K562 (cell line): Measurements from ENCODE around the gene NSUN2. TPM values are rescaled to one million over a fixed set of nuclear protein-coding genes. Genes with fewer than 3 reads are reported as not detected.
A peak's percentile ranks its signal among the peaks of the same experiment; 100 is the strongest.

Experiments used
- ATAC-seq: fragments of 200-7000 bp; cut with Tn5 transposase; 3 replicates; pipeline ENCODE4 v1.9.1; 2020; ENCODE audit warnings: moderate library complexity
- BruUV-seq: library from RNA; stranded (reverse); fragments of 400-500 nt; replicated peaks from 2 replicates; lab custom pipeline; 2021; lab: Mats Ljungman, UMichigan
- CTCF ChIA-PET: fragments of 300-600 bp; formaldehyde crosslinking; extraction: SDS; loops from one replicate; lab custom pipeline; 2021; ENCODE audit warnings: low intra/inter-chr PET ratio; lab: Yijun Ruan, JAX
- POLR2A ChIA-PET: fragments of 300-600, 350-650 bp; sonication (Branson Sonifier 250); formaldehyde crosslinking; extraction: SDS; loops from one replicate; lab custom pipeline; 2021; ENCODE audit warnings: antibody characterized with exemption, inconsistent platforms; lab: Yijun Ruan, JAX
- DNase-seq, 4 experiments: peaks; one replicate each; pipeline versions ENCODE4 v3.0.0 to v3.0.0-alpha.2; 2011 to 2018; ENCODE audit warnings: low spot score in 3 of 4, mixed read lengths in 3 of 4; ENCODE audit errors: extremely low read depth in 1 of 4
- FAIRE-seq: peaks from 2 replicates; lab custom pipeline; 2011; peaks lifted over from hg19 to GRCh38; lab: Jason Lieb, UNC
- H2AFZ ChIP-seq: 2 replicates; pipeline ENCODE4 v1.6.0; 2011; ENCODE audit warnings: low read depth, low read length, control low read depth, inconsistent platforms
- H3K27ac ChIP-seq: fragments of 200-600 bp; 3 replicates; pipeline ENCODE4 v1.8.0; 2011; ENCODE audit warnings: low read depth, mild to moderate bottlenecking, control low read depth, inconsistent platforms, low read length, moderate library complexity, mixed read lengths; ENCODE audit errors: extremely low read depth
- H3K27me3 ChIP-seq, 2 experiments: fragments of 300-600 bp in 1 of 2; 2 replicates in 1 of 2; 3 replicates in 1 of 2; pipeline versions ENCODE4 v1.6.0 to v1.8.0; 2011; ENCODE audit warnings: inconsistent platforms in 2 of 2, low read length in 2 of 2, mild to moderate bottlenecking in 1 of 2, mixed read lengths in 1 of 2, moderate library complexity in 1 of 2; ENCODE audit not compliant: control insufficient read depth in 2 of 2, insufficient read depth in 2 of 2
- H3K36me3 ChIP-seq: fragments of 300-600 bp; 3 replicates; pipeline ENCODE4 v1.8.0; 2011; ENCODE audit warnings: mild to moderate bottlenecking, low read length, inconsistent platforms; ENCODE audit not compliant: control insufficient read depth, insufficient read depth
- H3K4me1 ChIP-seq, 2 experiments: fragments of 200-600 bp in 1 of 2; replicated peaks in 1 of 2; 2 replicates in 1 of 2; 3 replicates in 1 of 2; pipeline versions ENCODE4 v1.5.1 to v1.8.0; 2011; ENCODE audit warnings: inconsistent platforms in 2 of 2, low read length in 2 of 2, mild to moderate bottlenecking in 1 of 2, mixed read lengths in 1 of 2, moderate library complexity in 1 of 2; ENCODE audit not compliant: control insufficient read depth in 2 of 2, insufficient read depth in 2 of 2
- H3K4me2 ChIP-seq: 2 replicates; pipeline ENCODE4 v1.6.1; 2011; ENCODE audit warnings: low read length, control low read depth, inconsistent platforms, mixed read lengths; ENCODE audit not compliant: insufficient read depth
- H3K4me3 ChIP-seq: fragments of 200-600 bp; sonication (generic), shearing (Covaris generic); 2 replicates; pipeline ENCODE4 v1.5.1; 2016; ENCODE audit warnings: control low read depth, inconsistent platforms
- H3K79me2 ChIP-seq: fragments of 200-600 bp; 3 replicates; pipeline ENCODE4 v1.8.0; 2011; ENCODE audit warnings: low read length, inconsistent platforms; ENCODE audit not compliant: control insufficient read depth, insufficient read depth
- H3K9ac ChIP-seq, 2 experiments: 2 replicates each; pipeline versions ENCODE4 v1.6.0 to v1.6.1; 2011; ENCODE audit warnings: low read depth in 2 of 2, low read length in 2 of 2, control low read depth in 1 of 2, inconsistent platforms in 1 of 2, mild to moderate bottlenecking in 1 of 2, mixed read lengths in 1 of 2; ENCODE audit not compliant: insufficient read depth in 1 of 2
- H3K9me1 ChIP-seq: one replicate; pipeline ENCODE4 v1.6.0; 2011; ENCODE audit warnings: inconsistent platforms, mild to moderate bottlenecking, low read length, moderate library complexity; ENCODE audit not compliant: control insufficient read depth, insufficient read depth
- H3K9me3 ChIP-seq: replicated peaks from 2 replicates; pipeline ENCODE4 v1.5.1; 2011; ENCODE audit warnings: low read depth, low read length, inconsistent platforms; ENCODE audit not compliant: control insufficient read depth, insufficient read depth
- H4K20me1 ChIP-seq: replicated peaks from 2 replicates; pipeline ENCODE4 v1.6.1; 2011; ENCODE audit warnings: low read length, inconsistent platforms, mixed read lengths; ENCODE audit not compliant: control insufficient read depth, insufficient read depth
- EHMT2 ChIP-seq: fragments of 450-650 bp; IDR thresholded peaks from 2 replicates; pipeline ENCODE4 v1.6.1; 2018; ENCODE audit warnings: antibody characterized with exemption
- FOXK2 ChIP-seq, 2 experiments: fragments of 450-650 bp; IDR thresholded peaks in 1 of 2; conservative IDR thresholded peaks in 1 of 2; 2 replicates each; pipeline ENCODE4 v1.6.1; 2016; ENCODE audit warnings: low read depth in 2 of 2, mild to moderate bottlenecking in 1 of 2
- HEY1 ChIP-seq: fragments of 250-450 bp; sonication (Bioruptor Pico); IDR thresholded peaks from 2 replicates; pipeline ENCODE4 v1.5.0; 2020; ENCODE audit warnings: mild to moderate bottlenecking, moderate library complexity, borderline replicate concordance
- NFRKB ChIP-seq: fragments of 450-650 bp; IDR thresholded peaks from 2 replicates; pipeline ENCODE4 v1.6.1; 2016; ENCODE audit warnings: low read depth
- NONO ChIP-seq, 2 experiments: fragments of 200-400 bp in 1 of 2; fragments of 450-650 bp in 1 of 2; formaldehyde crosslinking in 1 of 2; IDR thresholded peaks; 2 replicates each; pipeline ENCODE4 v1.6.1; 2017; ENCODE audit warnings: low read depth in 2 of 2, mild to moderate bottlenecking in 2 of 2, moderate library complexity in 2 of 2, low read length in 1 of 2
- PRMT5 ChIP-seq: sonication (generic); formaldehyde crosslinking; IDR thresholded peaks from 2 replicates; pipeline ENCODE4 v1.5.0; 2020; ENCODE audit warnings: missing genetic modification reagents
- RAD21 ChIP-seq, 2 experiments: fragments of 250-450 bp in 1 of 2; fragments of 450-650 bp in 1 of 2; sonication (Bioruptor Pico) in 1 of 2; formaldehyde crosslinking in 1 of 2; IDR thresholded peaks in 1 of 2; conservative IDR thresholded peaks in 1 of 2; 2 replicates each; pipeline versions ENCODE4 v1.4.0 to v1.8.0; 2020 to 2022; ENCODE audit warnings: mild to moderate bottlenecking in 2 of 2, moderate library complexity in 1 of 2
- TGIF2 ChIP-seq: sonication (generic); formaldehyde crosslinking; IDR thresholded peaks from 2 replicates; pipeline ENCODE4 v1.8.1; 2022; ENCODE audit warnings: mild to moderate bottlenecking, missing genetic modification reagents, moderate library complexity
- YY1 ChIP-seq, 3 experiments: IDR thresholded peaks; 2 replicates each; pipeline ENCODE4 v1.6.1; 2011; ENCODE audit warnings: low read length in 2 of 3, mild to moderate bottlenecking in 2 of 3, moderate library complexity in 2 of 3, borderline replicate concordance in 1 of 3, control low read depth in 1 of 3, low read depth in 1 of 3; ENCODE audit not compliant: insufficient read depth in 3 of 3, insufficient replicate concordance in 2 of 3, control insufficient read depth in 1 of 3, insufficient read length in 1 of 3; ENCODE audit errors: extremely low read depth in 1 of 3
- ZNF316 ChIP-seq: fragments of 450-650 bp; IDR thresholded peaks from 2 replicates; pipeline ENCODE4 v1.6.1; 2016
- ZNF699 ChIP-seq: fragments of 250-450 bp; sonication (Bioruptor Pico); IDR thresholded peaks from 2 replicates; pipeline ENCODE4 v1.8.0; 2021; ENCODE audit warnings: mild to moderate bottlenecking, moderate library complexity; ENCODE audit not compliant: insufficient replicate concordance
- WGBS: fragments of 100-300 bp; shearing (Covaris generic); methylation state at CpG from one replicate; pipeline ENCODE4 v1.1.6; 2016; ENCODE audit warnings: low coverage, mixed read lengths; ENCODE audit not compliant: insufficient coverage; ENCODE audit errors: missing lambda C conversion rate; 5-methylcytosine and 5-hydroxymethylcytosine counted together
- in situ Hi-C: fragments of 300-500 bp; cut with MboI; formaldehyde crosslinking; loops from 4 replicates; pipeline ENCODE4 v1.15.0; 2018; ENCODE audit warnings: inconsistent platforms, mixed read lengths
- intact Hi-C: fragments of 100-400 bp; cut with micrococcal nuclease; formaldehyde crosslinking; loops from 2 replicates; pipeline ENCODE4 v1.14.2; 2022
- polyA plus RNA-seq, 8 experiments: library from polyadenylated mRNA; depleted of rRNA in 4 of 8; stranded (reverse) in 5 of 8; unstranded in 3 of 8; fragments of >200 nt; fragmentation: Nextera tagmentation in 2 of 8; fragmentation: Illumina TruSeq in 1 of 8; extraction: Ambion mirVana in 2 of 8; extraction: Trizol in 1 of 8; gene quantifications; 2 replicates each; pipeline versions ENCODE4 v1.2.1 to v1.2.3, GENCODE V29; 2011 to 2014; ENCODE audit warnings: inconsistent platforms in 1 of 8, missing spikeins in 1 of 8
- total RNA-seq, 7 experiments: library from RNA; depleted of rRNA in 6 of 7; stranded (reverse); fragments of >200 nt in 6 of 7; fragmentation: Illumina TruSeq in 2 of 7; extraction: Trizol in 2 of 7; gene quantifications; 2 replicates each; pipeline versions ENCODE4 v1.2.1 to v1.2.3, GENCODE V29; 2011 to 2021; ENCODE audit warnings: low replicate concordance in 1 of 7
- TF ChIP-seq, protein P1 (sequence below): sonication (generic); formaldehyde crosslinking; IDR thresholded peaks from 2 replicates; pipeline ENCODE4 v1.8.1; 2023; ENCODE audit warnings: mild to moderate bottlenecking, missing genetic modification reagents, moderate library complexity
- TF ChIP-seq, protein P2 (sequence below): sonication (generic); formaldehyde crosslinking; IDR thresholded peaks from 2 replicates; pipeline ENCODE4 v1.8.1; 2023; ENCODE audit warnings: mild to moderate bottlenecking, missing genetic modification reagents
- TF ChIP-seq, protein P3 (sequence below), 3 experiments: IDR thresholded peaks in 2 of 3; conservative IDR thresholded peaks in 1 of 3; 2 replicates each; pipeline ENCODE4 v1.5.1; 2011 to 2012; ENCODE audit warnings: low read length in 3 of 3, mild to moderate bottlenecking in 3 of 3, control low read depth in 2 of 3, improper control_type of control experiment in 1 of 3, inconsistent platforms in 1 of 3, low read depth in 1 of 3, mixed read lengths in 1 of 3, moderate library complexity in 1 of 3; ENCODE audit not compliant: insufficient read depth in 2 of 3
- TF ChIP-seq, protein P4 (sequence below): fragments of 250-450 bp; sonication (Bioruptor Pico); IDR thresholded peaks from 2 replicates; pipeline ENCODE4 v1.8.0; 2021; ENCODE audit warnings: moderate library complexity, mild to moderate bottlenecking, inconsistent platforms

Gene NSUN2
- total and polyA plus RNA-seq, 9 of the 15 experiments (the other 6 are each of a cell fraction or from before 2014, with no cell fraction given): 9.2 to 167 (median 127) TPM

DNA sequence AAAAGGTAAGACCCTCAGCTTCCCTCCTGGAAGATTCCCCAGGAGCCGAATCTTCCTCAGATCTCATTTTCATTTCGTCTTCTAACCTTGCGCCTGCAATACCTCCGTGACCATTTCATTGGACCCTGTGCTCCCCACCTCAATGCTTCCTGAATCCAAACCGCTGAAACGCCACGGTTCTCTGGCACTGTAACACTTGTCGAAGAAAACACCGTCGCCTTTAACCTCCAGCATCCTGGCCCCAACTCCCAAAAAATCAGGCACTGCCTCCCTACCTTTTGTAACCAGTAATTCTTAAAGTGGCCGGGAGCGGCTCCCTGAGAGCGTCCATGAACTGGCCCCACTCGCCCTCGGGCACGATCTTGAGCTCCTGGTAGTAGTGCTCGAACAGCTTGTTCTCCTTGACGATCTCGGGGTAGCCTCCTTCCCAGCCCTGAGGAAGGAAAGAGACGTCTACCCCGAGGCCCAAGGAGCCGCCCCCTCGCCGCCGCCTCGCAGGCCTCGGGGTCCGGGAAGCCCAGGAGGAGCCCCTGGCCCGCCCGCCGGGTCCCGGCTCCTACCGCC lies 438 bp downstream of the NSUN2 start:
- ATAC-seq (peak; percentile 53), DNase-seq (peak in 1 of 4 experiments; percentile 60), FAIRE-seq (no peak)
- ChIA-PET POLR2A (interaction anchor here (0.6 to 2.1 kb wide), 11 partner anchors 9 to 258 kb away, joined by 3 to 6 read pairs (median 4); no protein-coding TSS in a partner anchor), CTCF (no interaction called here)
- Histone ChIP-seq H3K27me3 (no peaks in the 10 kb centered on the region), H3K9ac (peak overlapping the region; percentile 99), H3K9me1 (peaks cover 5% of the 10 kb centered on the region), H3K4me2 (peak overlapping the region; percentile 99), H3K36me3 (peaks cover 52% of the 10 kb centered on the region), H2AFZ (peak overlapping the region; percentile 100), H3K4me3 (peak overlapping the region; percentile 81), H4K20me1 (no peaks in the 10 kb centered on the region; the same call in 1 of the 2 replicates), H3K9me3 (no peaks in the 10 kb centered on the region), H3K27ac (peak overlapping the region; percentile 99), H3K79me2 (peaks cover 74% of the 10 kb centered on the region), H3K4me1 (peaks cover 11 to 16% of the 10 kb centered on the region in 2 experiments; a peak in 4 of 5 replicates)
- TSS peak; percentile 36 for BruUV-seq
- under 1% methylated on average over 33 of the region's 33 CpGs for WGBS
- in situ Hi-C loops: loop anchor here (5.0 kb wide), 1 partner anchor 85 kb away; no protein-coding TSS in a partner anchor
- intact Hi-C loops: no loop called here
- TF ChIP-seq NONO (IDR thresholded peaks at IDR 0.05; ENCODE audit: low read depth in 2 of 2, low read length in 1 of 2) (0 out of 4 replicates have a peak, but pooled peaks of 1 of the 2 experiments have one; percentile 10), YY1 (IDR thresholded peaks at IDR 0.05; ENCODE audit: borderline replicate concordance in 1 of 3, control insufficient read depth in 1 of 3, extremely low read depth in 1 of 3, insufficient read depth in 3 of 3, insufficient read length in 1 of 3, insufficient replicate concordance in 2 of 3, low read depth in 1 of 3, low read length in 2 of 3) (peak in 1 of 3 experiments; percentile 26), RAD21 (CRISPR knock-in tag; conservative IDR thresholded peaks at IDR 0.05 in 1 of 2, IDR thresholded peaks at IDR 0.05 in 1 of 2) (peak in 1 of 2 experiments; percentile 16; a peak in 1 of 4 replicates), FOXK2 (conservative IDR thresholded peaks at IDR 0.05 in 1 of 2, IDR thresholded peaks at IDR 0.05 in 1 of 2; ENCODE audit: low read depth in 2 of 2) (no peak), ZNF316 (no peak), HEY1 (no peak), TGIF2 (CRISPR knock-in tag) (0 out of 2 replicates have a peak, but pooled peaks have one; percentile 43), EHMT2 (no peak), ZNF699 (CRISPR knock-in tag) (no peak), NFRKB (0 out of 2 replicates have a peak, but pooled peaks have one; percentile 12), PRMT5 (CRISPR knock-in tag) (peak; percentile 54; the same call in 1 of the 2 replicates)
- TF ChIP-seq, protein P1, sequence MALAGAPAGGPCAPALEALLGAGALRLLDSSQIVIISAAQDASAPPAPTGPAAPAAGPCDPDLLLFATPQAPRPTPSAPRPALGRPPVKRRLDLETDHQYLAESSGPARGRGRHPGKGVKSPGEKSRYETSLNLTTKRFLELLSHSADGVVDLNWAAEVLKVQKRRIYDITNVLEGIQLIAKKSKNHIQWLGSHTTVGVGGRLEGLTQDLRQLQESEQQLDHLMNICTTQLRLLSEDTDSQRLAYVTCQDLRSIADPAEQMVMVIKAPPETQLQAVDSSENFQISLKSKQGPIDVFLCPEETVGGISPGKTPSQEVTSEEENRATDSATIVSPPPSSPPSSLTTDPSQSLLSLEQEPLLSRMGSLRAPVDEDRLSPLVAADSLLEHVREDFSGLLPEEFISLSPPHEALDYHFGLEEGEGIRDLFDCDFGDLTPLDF (CRISPR knock-in tag): no peak
- TF ChIP-seq, protein P2, sequence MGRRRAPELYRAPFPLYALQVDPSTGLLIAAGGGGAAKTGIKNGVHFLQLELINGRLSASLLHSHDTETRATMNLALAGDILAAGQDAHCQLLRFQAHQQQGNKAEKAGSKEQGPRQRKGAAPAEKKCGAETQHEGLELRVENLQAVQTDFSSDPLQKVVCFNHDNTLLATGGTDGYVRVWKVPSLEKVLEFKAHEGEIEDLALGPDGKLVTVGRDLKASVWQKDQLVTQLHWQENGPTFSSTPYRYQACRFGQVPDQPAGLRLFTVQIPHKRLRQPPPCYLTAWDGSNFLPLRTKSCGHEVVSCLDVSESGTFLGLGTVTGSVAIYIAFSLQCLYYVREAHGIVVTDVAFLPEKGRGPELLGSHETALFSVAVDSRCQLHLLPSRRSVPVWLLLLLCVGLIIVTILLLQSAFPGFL (CRISPR knock-in tag): no peak
- TF ChIP-seq, protein P3, sequence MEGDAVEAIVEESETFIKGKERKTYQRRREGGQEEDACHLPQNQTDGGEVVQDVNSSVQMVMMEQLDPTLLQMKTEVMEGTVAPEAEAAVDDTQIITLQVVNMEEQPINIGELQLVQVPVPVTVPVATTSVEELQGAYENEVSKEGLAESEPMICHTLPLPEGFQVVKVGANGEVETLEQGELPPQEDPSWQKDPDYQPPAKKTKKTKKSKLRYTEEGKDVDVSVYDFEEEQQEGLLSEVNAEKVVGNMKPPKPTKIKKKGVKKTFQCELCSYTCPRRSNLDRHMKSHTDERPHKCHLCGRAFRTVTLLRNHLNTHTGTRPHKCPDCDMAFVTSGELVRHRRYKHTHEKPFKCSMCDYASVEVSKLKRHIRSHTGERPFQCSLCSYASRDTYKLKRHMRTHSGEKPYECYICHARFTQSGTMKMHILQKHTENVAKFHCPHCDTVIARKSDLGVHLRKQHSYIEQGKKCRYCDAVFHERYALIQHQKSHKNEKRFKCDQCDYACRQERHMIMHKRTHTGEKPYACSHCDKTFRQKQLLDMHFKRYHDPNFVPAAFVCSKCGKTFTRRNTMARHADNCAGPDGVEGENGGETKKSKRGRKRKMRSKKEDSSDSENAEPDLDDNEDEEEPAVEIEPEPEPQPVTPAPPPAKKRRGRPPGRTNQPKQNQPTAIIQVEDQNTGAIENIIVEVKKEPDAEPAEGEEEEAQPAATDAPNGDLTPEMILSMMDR (IDR thresholded peaks at IDR 0.05 in 2 of 3, conservative IDR thresholded peaks at IDR 0.05 in 1 of 3; ENCODE audit: insufficient read depth in 2 of 3, low read depth in 1 of 3, low read length in 3 of 3): peak in 2 of 3 experiments; percentile 7 to 29; a peak in 2 of 6 replicates
- TF ChIP-seq, protein P4, sequence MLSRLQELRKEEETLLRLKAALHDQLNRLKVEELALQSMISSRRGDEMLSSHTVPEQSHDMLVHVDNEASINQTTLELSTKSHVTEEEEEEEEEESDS (CRISPR knock-in tag): no peak
